GM23248 (cell line): Measurements from ENCODE around the gene PTGFRN. TPM values are rescaled to one million over a fixed set of nuclear protein-coding genes. Genes with fewer than 3 reads are reported as not detected.
"Not testable (repeated sequence)": the region's sequence is repeated elsewhere in the genome, so short reads cannot be mapped to it uniquely, and the experiment has no call there.

Experiments
- DNase-seq: peaks from one replicate; pipeline ENCODE4 v3.0.0-alpha.2; 2015
- H2AFZ ChIP-seq: fragments of 200-600 bp; sonication (generic); 2 replicates; pipeline ENCODE4 v1.6.1; 2016; ENCODE audit warnings: antibody characterized with exemption
- H3F3A ChIP-seq: fragments of 200-600 bp; sonication (generic); 2 replicates; pipeline ENCODE4 v1.6.1; 2016; ENCODE audit warnings: mild to moderate bottlenecking, antibody characterized with exemption, mixed run types; ENCODE audit not compliant: insufficient read depth
- H3K27ac ChIP-seq: fragments of 200-600 bp; sonication (generic); 2 replicates; pipeline ENCODE4 v1.5.1; 2016; ENCODE audit warnings: mild to moderate bottlenecking
- H3K27me3 ChIP-seq: fragments of 200-600 bp; sonication (generic); replicated peaks from 2 replicates; pipeline ENCODE4 v1.6.1; 2016; ENCODE audit warnings: mild to moderate bottlenecking; ENCODE audit not compliant: insufficient read depth
- H3K36me3 ChIP-seq: fragments of 200-600 bp; sonication (generic); 2 replicates; pipeline ENCODE4 v1.6.1; 2016; ENCODE audit warnings: low read depth, mild to moderate bottlenecking
- H3K4me1 ChIP-seq: fragments of 200-600 bp; sonication (generic); 2 replicates; pipeline ENCODE4 v1.6.1; 2016; ENCODE audit warnings: mild to moderate bottlenecking; ENCODE audit not compliant: insufficient read depth
- H3K4me2 ChIP-seq: fragments of 200-600 bp; sonication (generic); one replicate; pipeline ENCODE4 v1.6.1; 2016; ENCODE audit warnings: mild to moderate bottlenecking; ENCODE audit not compliant: unreplicated experiment
- H3K4me3 ChIP-seq: fragments of 200-600 bp; sonication (generic); 2 replicates; pipeline ENCODE4 v1.5.1; 2016; ENCODE audit warnings: mild to moderate bottlenecking
- H3K79me2 ChIP-seq: fragments of 200-600 bp; sonication (generic); 2 replicates; pipeline ENCODE4 v1.6.1; 2016; ENCODE audit warnings: mild to moderate bottlenecking; ENCODE audit not compliant: insufficient read depth
- H3K9ac ChIP-seq: fragments of 200-600 bp; sonication (generic); 2 replicates; pipeline ENCODE4 v1.6.1; 2016; ENCODE audit warnings: mild to moderate bottlenecking
- H3K9me2 ChIP-seq: fragments of 200-600 bp; sonication (generic); 2 replicates; pipeline ENCODE4 v1.6.1; 2016; ENCODE audit warnings: mixed run types, mild to moderate bottlenecking, moderate library complexity; ENCODE audit not compliant: insufficient read depth
- H3K9me3 ChIP-seq: fragments of 200-600 bp; sonication (generic); one replicate; pipeline ENCODE4 v1.6.1; 2017; ENCODE audit warnings: low read depth
- H4K20me1 ChIP-seq: fragments of 200-600 bp; sonication (generic); 2 replicates; pipeline ENCODE4 v1.6.0; 2016; ENCODE audit not compliant: insufficient read depth
- EZH2 ChIP-seq: fragments of 200-600 bp; sonication (generic); IDR thresholded peaks from 2 replicates; pipeline ENCODE4 v1.6.1; 2018; ENCODE audit warnings: antibody characterized with exemption, mild to moderate bottlenecking; ENCODE audit not compliant: insufficient read depth, poor library complexity, severe bottlenecking
- EZH2phosphoT487 ChIP-seq: fragments of 200-600 bp; sonication (generic); IDR thresholded peaks from 2 replicates; pipeline ENCODE4 v1.6.1; 2018; ENCODE audit warnings: antibody characterized with exemption, moderate library complexity, mild to moderate bottlenecking, low read depth; ENCODE audit not compliant: insufficient read depth
- WGBS, 2 experiments: methylation state at CpG; one replicate each; pipeline ENCODE4 v1.1.6; 2015 to 2017; ENCODE audit warnings: low lambda C conversion rate in 2 of 2, low coverage in 1 of 2; ENCODE audit errors: missing lambda C conversion rate in 2 of 2; 5-methylcytosine and 5-hydroxymethylcytosine counted together
- in situ Hi-C: fragments of 300-500 bp; cut with MboI; formaldehyde crosslinking; loops from 2 replicates; pipeline ENCODE4 v1.15.0; 2020
- polyA plus RNA-seq: library from polyadenylated mRNA; unstranded; fragments of >200 nt; fragmentation: Nextera tagmentation; extraction: Ambion mirVana; gene quantifications from 2 replicates; pipeline ENCODE4 v1.2.1, GENCODE V29; 2016
- total RNA-seq: library from RNA; depleted of rRNA; stranded (reverse); fragments of >200 nt; shearing (Covaris generic); gene quantifications from 2 replicates; pipeline ENCODE4 v1.2.3, GENCODE V29; 2014

Gene PTGFRN
- total and polyA plus RNA-seq, 2 experiments from 2014 or later, result 14.7 to 25.7 TPM

DNA sequence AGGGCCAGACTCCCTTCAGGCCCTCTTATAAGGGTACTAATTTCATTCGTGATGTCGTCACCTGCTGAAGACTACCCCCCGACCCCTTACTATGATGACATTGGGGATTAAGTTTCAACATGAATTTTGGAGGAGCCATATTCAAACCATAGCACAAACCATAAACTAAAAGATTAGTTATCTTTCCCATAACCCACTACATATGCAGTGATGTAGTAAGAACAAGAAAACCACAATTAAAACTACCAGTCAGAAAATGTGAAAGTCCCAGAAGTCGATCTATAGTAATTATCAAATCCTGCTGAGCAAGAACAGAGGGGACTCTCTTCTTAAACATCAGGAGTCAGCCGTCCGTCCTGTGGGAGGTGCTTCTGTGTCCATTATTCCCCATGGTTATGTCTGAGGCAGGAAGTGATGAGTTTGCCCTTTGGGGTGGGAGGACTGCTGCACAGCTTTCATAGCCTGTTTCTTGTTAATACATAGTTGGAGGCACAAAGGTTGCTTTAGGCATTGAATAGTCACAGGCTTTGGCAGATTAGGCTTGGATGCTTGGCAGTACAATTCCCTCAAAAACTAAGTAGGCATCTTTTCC lies 35.9 kb upstream of the PTGFRN start:
- Histone ChIP-seq H3K36me3 (no peaks in the 10 kb centered on the region), H2AFZ (peak overlapping the region; percentile 68), H3K9ac (no peak overlapping the region), H3K9me3 (no peaks in the 10 kb centered on the region), H3K79me2 (no peaks in the 10 kb centered on the region), H3K4me3 (no peak overlapping the region), H3F3A (peaks cover 21% of the 10 kb centered on the region), H3K27me3 (no peaks in the 10 kb centered on the region), H3K27ac (peak overlapping the region; percentile 44), H3K9me2 (no peaks in the 10 kb centered on the region), H3K4me1 (peaks cover 24% of the 10 kb centered on the region), H3K4me2 (peak overlapping the region; percentile 45), H4K20me1 (no peaks in the 10 kb centered on the region)
- DNase-seq, result peak; percentile 65
- no peak for TF ChIP-seq EZH2phosphoT487
- TF ChIP-seq EZH2, result no peak
- in situ Hi-C loops, result no loop called here
- 41 to 47% methylated on average over 6 of the region's 6 CpGs for WGBS, 2 experiments

DNA sequence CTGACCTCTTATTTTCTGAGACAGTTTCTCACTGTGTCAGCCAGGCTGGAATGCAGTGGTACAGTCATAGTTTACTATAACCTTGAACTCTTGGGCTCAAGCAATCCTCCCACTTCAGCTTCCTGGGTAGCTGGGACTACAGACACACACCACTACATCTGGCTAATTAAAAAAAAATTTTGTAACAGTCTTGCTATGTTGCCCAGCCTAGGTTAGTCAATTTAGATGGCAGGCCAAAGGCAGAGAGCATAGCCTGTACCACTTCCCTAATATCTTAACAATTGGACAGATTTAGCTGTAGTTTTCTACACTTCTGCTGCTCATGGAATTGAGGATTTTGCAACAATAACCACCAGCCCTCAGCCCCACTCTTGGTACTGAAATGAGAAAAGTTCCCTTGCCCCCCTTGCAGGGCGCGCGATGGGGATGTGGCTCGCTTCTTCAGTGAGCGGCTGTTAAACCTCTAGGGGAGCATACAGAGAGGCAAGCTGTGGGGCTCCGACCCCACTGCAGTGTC lies 34.9 kb upstream of the PTGFRN start:
- no peaks in the 10 kb centered on the region for H3K36me3 ChIP-seq
- H3K79me2 ChIP-seq, result no peaks in the 10 kb centered on the region
- peaks cover 30% of the 10 kb centered on the region for H3K4me1 ChIP-seq
- in situ Hi-C loops, result no loop called here
- H3K4me3 ChIP-seq, result no peak overlapping the region
- no peaks in the 10 kb centered on the region for H4K20me1 ChIP-seq
- peak; percentile 47 for DNase-seq
- 99 to 100% methylated on average over 6 of the region's 6 CpGs for WGBS, 2 experiments
- H3K9me2 ChIP-seq, result no peaks in the 10 kb centered on the region
- peaks cover 21% of the 10 kb centered on the region for H3F3A ChIP-seq
- no peak overlapping the region for H3K4me2 ChIP-seq
- H3K9me3 ChIP-seq, result no peaks in the 10 kb centered on the region
- no peaks in the 10 kb centered on the region for H3K27me3 ChIP-seq
- H3K27ac ChIP-seq, result 0 out of 2 replicates have a peak overlapping the region, but pooled peaks have one; percentile 44
- no peak for TF ChIP-seq EZH2
- no peak for TF ChIP-seq EZH2phosphoT487
- no peak overlapping the region for H2AFZ ChIP-seq
- H3K9ac ChIP-seq, result no peak overlapping the region

DNA sequence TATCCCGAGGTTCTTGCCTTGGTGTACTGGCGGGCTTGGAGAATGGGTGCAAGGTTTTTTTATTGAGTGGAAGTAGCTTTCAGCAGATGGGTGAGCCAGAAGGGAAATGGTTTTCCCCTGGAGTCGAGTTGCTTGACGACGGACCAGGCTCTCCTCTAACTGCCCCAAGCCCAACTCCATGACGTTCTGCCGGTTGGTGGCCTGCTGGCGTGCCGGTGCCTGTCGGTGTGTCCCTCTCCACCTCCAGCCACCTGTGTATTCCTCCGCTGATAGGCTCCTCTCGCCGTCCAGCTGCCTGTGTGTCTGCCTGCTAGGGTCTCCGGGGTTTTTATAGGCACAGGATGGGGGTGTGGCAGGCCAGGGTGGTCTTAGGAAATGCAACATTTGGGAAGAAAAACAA lies 34.3 kb upstream of the PTGFRN start:
- 91% methylated on average over 14 of the region's 14 CpGs for WGBS, 2 experiments

DNA sequence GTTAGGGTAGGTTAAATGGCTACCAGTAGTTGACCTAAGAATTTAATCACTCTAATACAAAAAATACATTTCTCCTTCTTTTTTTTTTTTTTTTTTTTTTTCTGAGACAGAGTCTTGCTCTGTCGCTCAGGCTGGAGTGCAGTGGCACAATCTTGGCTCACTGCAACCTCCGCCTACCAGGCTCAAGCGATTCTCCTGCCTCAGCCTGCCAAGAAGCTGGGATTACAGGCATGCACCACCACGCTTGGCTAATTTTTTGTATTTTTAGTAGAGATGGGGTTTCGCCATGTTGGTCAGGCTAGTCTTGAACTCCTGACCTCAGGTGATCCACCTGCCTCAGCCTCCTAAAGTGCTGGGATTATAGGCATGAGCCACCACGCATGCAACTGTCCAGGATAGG lies 33.8 kb upstream of the PTGFRN start:
- DNase-seq, H3K4me3 ChIP-seq, H4K20me1 ChIP-seq, H3K9ac ChIP-seq, H3K36me3 ChIP-seq, H3K9me2 ChIP-seq, H2AFZ ChIP-seq, H3K27me3 ChIP-seq, H3K4me2 ChIP-seq, in situ Hi-C loops, H3K79me2 ChIP-seq, H3K9me3 ChIP-seq, H3K27ac ChIP-seq: not testable (repeated sequence)
- peaks cover 28% of the 10 kb centered on the region for H3F3A ChIP-seq
- WGBS, 2 experiments, result 75 to 79% methylated on average over 6 of the region's 6 CpGs
- H3K4me1 ChIP-seq, result peaks cover 30% of the 10 kb centered on the region

More for the DNA sequence above, 34.3 kb upstream of the PTGFRN start:
- in situ Hi-C loops, result no loop called here
- H3K27me3 ChIP-seq, result no peaks in the 10 kb centered on the region
- TF ChIP-seq EZH2, result no peak
- TF ChIP-seq EZH2phosphoT487, result no peak
- H3K36me3 ChIP-seq, result no peaks in the 10 kb centered on the region
- no peak overlapping the region for H3K4me3 ChIP-seq
- H3K79me2 ChIP-seq, result no peaks in the 10 kb centered on the region
- no peaks in the 10 kb centered on the region for H4K20me1 ChIP-seq
- H2AFZ ChIP-seq, result no peak overlapping the region
- no peaks in the 10 kb centered on the region for H3K9me3 ChIP-seq
- no peak overlapping the region for H3K27ac ChIP-seq
- no peak for DNase-seq
- no peak overlapping the region for H3K9ac ChIP-seq
- peaks cover 30% of the 10 kb centered on the region for H3K4me1 ChIP-seq
- H3F3A ChIP-seq, result peaks cover 23% of the 10 kb centered on the region
- no peak overlapping the region for H3K4me2 ChIP-seq
- H3K9me2 ChIP-seq, result no peaks in the 10 kb centered on the region
